Suprapubic skin (tissue), 3 donors: ENCODE measurements around the gene ZBTB20.

Source experiments
- CTCF ChIP-seq, 2 donors: fragments of 200-600 bp in 1 of 2; fragments of 450-650 bp in 1 of 2; sonication (generic) in 1 of 2; IDR thresholded peaks; one replicate each; pipeline ENCODE4 v1.5.1; 2016 to 2019; ENCODE audit warnings: antibody characterized with exemption in 2 of 2, mild to moderate bottlenecking in 1 of 2, moderate library complexity in 1 of 2
- EP300 ChIP-seq: sonication (generic); formaldehyde crosslinking; IDR thresholded peaks from one replicate; pipeline ENCODE4 v1.6.1; 2017; ENCODE audit warnings: antibody characterized with exemption

DNA sequence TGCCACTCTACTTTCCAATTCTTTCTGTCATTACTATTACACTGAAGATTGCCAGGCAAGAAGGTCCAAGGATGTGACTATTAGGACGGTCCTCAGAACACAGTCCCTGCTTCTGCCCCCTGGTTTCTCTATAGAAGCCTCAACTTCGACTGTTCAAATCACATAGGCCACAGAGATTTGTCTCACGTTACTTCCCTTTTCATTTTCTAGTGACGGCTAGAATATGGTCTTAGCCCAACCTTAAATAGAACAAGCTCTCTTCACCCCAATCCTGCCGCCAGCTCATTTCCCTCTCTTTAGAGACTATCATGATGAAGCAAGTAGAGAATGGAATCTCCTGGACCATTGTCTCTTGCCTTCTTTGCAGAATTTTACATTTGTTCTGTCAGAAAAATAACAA is 768.3 kb downstream of the ZBTB20 start:
- TF ChIP-seq CTCF (IDR thresholded peaks at IDR 0.05) = no peak
- TF ChIP-seq EP300 = no peak
